K562 treated with DMSO at 1 percent for 24 hours (cell line): ENCODE data around the gene TMEM69. TPM values are rescaled to one million over a fixed set of nuclear protein-coding genes. Genes with fewer than 3 reads are reported as not detected.

ENCODE experiments used
- total RNA-seq: library from RNA; unstranded; fragments of 300-600 nt; gene quantifications from 2 replicates; pipeline ENCODE4 v1.2.3, GENCODE V29; 2022; ENCODE audit warnings: low read depth; ENCODE audit not compliant: insufficient read depth

TMEM69 gene, protein sequence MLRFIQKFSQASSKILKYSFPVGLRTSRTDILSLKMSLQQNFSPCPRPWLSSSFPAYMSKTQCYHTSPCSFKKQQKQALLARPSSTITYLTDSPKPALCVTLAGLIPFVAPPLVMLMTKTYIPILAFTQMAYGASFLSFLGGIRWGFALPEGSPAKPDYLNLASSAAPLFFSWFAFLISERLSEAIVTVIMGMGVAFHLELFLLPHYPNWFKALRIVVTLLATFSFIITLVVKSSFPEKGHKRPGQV
- total RNA-seq: 39.4 and 42.7 TPM in 2 replicates

DNA sequence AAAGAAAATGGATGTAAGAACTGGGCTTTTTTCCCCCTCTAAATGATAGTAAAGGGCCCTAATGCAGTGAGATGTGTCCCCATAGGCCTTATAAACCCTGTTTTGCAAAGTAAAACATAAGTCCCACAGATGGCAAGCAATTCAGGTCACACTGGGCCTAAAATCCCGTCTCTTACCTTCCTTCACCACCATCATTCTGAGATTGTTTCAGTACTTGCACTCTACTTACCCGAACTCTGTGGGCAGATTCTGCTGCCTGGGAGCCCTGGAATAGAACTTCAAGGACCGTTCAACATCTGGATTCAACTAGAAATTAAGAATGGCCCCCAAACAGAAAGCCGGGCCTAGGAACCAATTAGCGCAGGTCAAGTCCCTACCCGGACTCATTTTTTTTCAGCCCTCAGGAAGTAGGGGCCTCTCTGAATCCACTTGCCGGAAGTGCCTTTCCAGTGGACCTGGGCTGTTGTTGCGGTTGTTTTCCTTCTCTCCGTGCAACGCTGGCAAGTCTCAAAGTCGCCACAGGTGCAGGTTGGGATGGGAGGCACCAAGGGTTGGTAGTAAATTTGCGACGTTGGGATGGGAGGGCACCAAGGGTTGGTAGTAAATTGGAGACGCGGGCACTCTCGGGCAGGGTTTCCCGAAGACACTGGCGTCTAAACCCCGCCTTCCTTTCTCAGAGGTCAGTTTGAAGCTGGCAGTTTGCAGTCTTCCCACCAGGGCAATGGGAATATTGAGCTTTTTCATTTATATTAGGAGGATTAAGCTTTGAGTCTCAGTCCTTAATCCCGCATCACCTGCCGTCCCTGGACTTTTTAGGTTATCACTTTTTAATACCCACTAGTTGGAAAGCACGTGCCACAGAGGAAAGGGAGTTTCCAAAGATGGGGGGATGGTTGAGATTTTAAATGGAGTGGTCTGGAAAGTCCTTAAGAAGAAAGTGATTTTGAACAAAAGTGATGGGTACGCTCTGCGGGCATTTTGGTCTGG lies at the start of gene TMEM69:
Gene TMEM69 (plus strand): TSS at position 428 of the 987 bp plus-strand sequence. CDS start 2,888 bp downstream, outside the sequence.

DNA sequence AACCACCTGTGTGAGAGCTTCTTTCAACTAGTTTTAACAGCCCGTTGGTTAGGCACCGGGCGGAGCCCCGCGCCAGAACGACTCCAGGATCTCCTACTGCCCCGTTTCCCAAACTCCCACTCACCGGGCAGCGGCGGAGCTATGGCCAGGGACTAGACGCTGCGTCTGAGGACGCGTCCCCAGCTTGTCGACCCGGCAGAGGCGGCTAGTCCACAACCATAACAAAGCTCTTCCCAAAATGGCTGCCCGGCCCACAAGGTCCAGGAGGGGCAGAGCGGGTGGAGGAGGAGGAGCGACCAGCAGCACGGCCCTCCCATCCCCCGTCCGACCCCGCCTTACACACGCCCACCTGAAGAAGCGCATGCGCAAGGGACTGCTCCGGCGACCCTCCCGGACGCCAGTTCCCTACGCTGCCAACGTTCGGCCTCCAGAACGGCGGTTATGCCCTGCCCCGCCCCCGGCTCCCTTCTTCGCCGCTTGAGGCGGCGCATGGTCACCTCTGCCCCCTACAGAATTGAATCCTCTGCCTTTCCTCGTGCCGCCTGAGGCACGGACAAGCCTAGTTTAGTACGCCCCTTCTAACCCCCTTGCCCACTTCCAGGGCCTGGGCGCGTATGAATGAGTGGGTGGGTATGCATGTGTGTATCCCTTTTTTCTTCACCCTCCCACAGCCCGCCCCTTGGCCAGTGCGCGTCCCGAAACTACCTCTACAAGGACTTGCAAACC lies 1.5 kb upstream of the TMEM69 start, which contains the start of gene GPBP1L1:
Gene GPBP1L1 (minus strand): TSS at position 246 of the 726 bp plus-strand sequence. CDS start 27,446 bp downstream, outside the sequence.

Other genes with a start within 250 kb of the TMEM69 start
- gene TESK2, start 197.0 kb upstream of the TMEM69 start, total RNA-seq: 12.4 and 13.0 TPM in 2 replicates
- 7.2 and 8.5 TPM in 2 replicates for gene CCDC163, start 188.1 kb upstream of the TMEM69 start, total RNA-seq
- 4.0 and 4.7 TPM in 2 replicates for gene MMACHC, start 187.9 kb upstream of the TMEM69 start, total RNA-seq
- 737 and 823 TPM in 2 replicates for gene PRDX1, start 166.3 kb upstream of the TMEM69 start, total RNA-seq
- gene AKR1A1, start 137.4 kb upstream of the TMEM69 start, total RNA-seq: 191 and 214 TPM in 2 replicates
- gene NASP, start 104.1 kb upstream of the TMEM69 start, total RNA-seq: 260 and 278 TPM in 2 replicates
- gene CCDC17, start 64.1 kb upstream of the TMEM69 start, total RNA-seq: 2.1 and 2.4 TPM in 2 replicates
- gene GPBP1L1, start 1.6 kb upstream of the TMEM69 start, total RNA-seq: 46.2 and 52.6 TPM in 2 replicates
- gene IPP, start 62.5 kb downstream of the TMEM69 start, total RNA-seq: 7.1 and 7.8 TPM in 2 replicates
- 39.8 and 44.3 TPM in 2 replicates for gene MAST2, start 115.4 kb downstream of the TMEM69 start, total RNA-seq